Neuronal stem cell (in vitro differentiated cells): Measurements from ENCODE around the gene RBM20.
"Not testable (repeated sequence)": the region's sequence is repeated elsewhere in the genome, so short reads cannot be mapped to it uniquely, and the experiment has no call there.

ENCODE experiments used
- DNase-seq: peaks from one replicate; pipeline ENCODE4 v3.0.0-alpha.2; 2013; ENCODE audit warnings: low spot score
- H2AFZ ChIP-seq: one replicate; pipeline ENCODE4 v1.6.1; 2013; ENCODE audit warnings: mild to moderate bottlenecking, low read length, inconsistent platforms
- H2AK5ac ChIP-seq: 2 replicates; pipeline ENCODE4 v1.6.1; 2013; ENCODE audit warnings: low read depth, mild to moderate bottlenecking, inconsistent platforms, low read length, moderate library complexity, mixed read lengths
- H2BK120ac ChIP-seq: 2 replicates; pipeline ENCODE4 v1.6.1; 2013; ENCODE audit warnings: low read depth, mild to moderate bottlenecking, inconsistent platforms, low read length, moderate library complexity, mixed read lengths
- H2BK12ac ChIP-seq: one replicate; pipeline ENCODE4 v1.6.1; 2013; ENCODE audit warnings: low read length, inconsistent platforms
- H2BK15ac ChIP-seq: 2 replicates; pipeline ENCODE4 v1.6.1; 2013; ENCODE audit warnings: mild to moderate bottlenecking, low read length, inconsistent platforms, mixed read lengths
- H2BK5ac ChIP-seq: one replicate; pipeline ENCODE4 v1.6.1; 2013; ENCODE audit warnings: inconsistent platforms, mild to moderate bottlenecking, low read length, moderate library complexity
- H3K14ac ChIP-seq: one replicate; pipeline ENCODE4 v1.6.1; 2013; ENCODE audit warnings: low read length, inconsistent platforms
- H3K18ac ChIP-seq: 2 replicates; pipeline ENCODE4 v1.6.1; 2013; ENCODE audit warnings: low read length, inconsistent platforms
- H3K23ac ChIP-seq: 2 replicates; pipeline ENCODE4 v1.6.1; 2013; ENCODE audit warnings: low read depth, mild to moderate bottlenecking, mixed read lengths, low read length, inconsistent platforms; ENCODE audit not compliant: poor library complexity
- H3K27ac ChIP-seq: replicated peaks from 3 replicates; pipeline ENCODE4 v1.5.1; 2013; ENCODE audit warnings: low read length, inconsistent platforms
- H3K27me3 ChIP-seq, 3 experiments: 2 replicates each; pipeline ENCODE4 v1.6.1; 2013; ENCODE audit warnings: low read length in 3 of 3, mild to moderate bottlenecking in 2 of 3, inconsistent platforms in 1 of 3, low read depth in 1 of 3, mixed read lengths in 1 of 3, moderate library complexity in 1 of 3; ENCODE audit not compliant: control insufficient read depth in 3 of 3, insufficient read depth in 3 of 3
- H3K36me3 ChIP-seq, 2 donors: replicated peaks in 1 of 2; 2 replicates each; pipeline ENCODE4 v1.6.1; 2013; ENCODE audit warnings: low read length in 2 of 2; ENCODE audit not compliant: control insufficient read depth in 2 of 2, insufficient read depth in 2 of 2
- H3K4ac ChIP-seq: 2 replicates; pipeline ENCODE4 v1.6.1; 2013; ENCODE audit warnings: inconsistent platforms, mild to moderate bottlenecking, low read length, moderate library complexity
- H3K4me1 ChIP-seq, 2 donors: 1 replicate in 1 of 2; 2 replicates in 1 of 2; pipeline ENCODE4 v1.6.1; 2013; ENCODE audit warnings: low read length in 2 of 2, low read depth in 1 of 2; ENCODE audit not compliant: control insufficient read depth in 2 of 2, insufficient read depth in 1 of 2
- H3K4me2 ChIP-seq: one replicate; pipeline ENCODE4 v1.6.1; 2013; ENCODE audit warnings: mild to moderate bottlenecking, low read length, inconsistent platforms; ENCODE audit not compliant: insufficient read depth, poor library complexity, severe bottlenecking
- H3K4me3 ChIP-seq, 2 donors: 2 replicates each; pipeline ENCODE4 v1.5.1; 2013; ENCODE audit warnings: low read length in 2 of 2, mild to moderate bottlenecking in 2 of 2, inconsistent platforms in 1 of 2, moderate library complexity in 1 of 2
- H3K79me1 ChIP-seq: one replicate; pipeline ENCODE4 v1.6.1; 2013; ENCODE audit warnings: low read depth, mild to moderate bottlenecking, inconsistent platforms, low read length, moderate library complexity
- H3K9ac ChIP-seq: one replicate; pipeline ENCODE4 v1.6.1; 2013; ENCODE audit warnings: mild to moderate bottlenecking, low read depth, low read length, inconsistent platforms; ENCODE audit not compliant: poor library complexity
- H3K9me3 ChIP-seq, 2 donors: replicated peaks in 1 of 2; 2 replicates each; pipeline versions ENCODE3 to v1.6.1; 2013; ENCODE audit warnings: low read length in 2 of 2, mild to moderate bottlenecking in 2 of 2, inconsistent platforms in 1 of 2, low read depth in 1 of 2, mixed read lengths in 1 of 2, moderate library complexity in 1 of 2; ENCODE audit not compliant: control insufficient read depth in 2 of 2, insufficient read depth in 1 of 2
- H4K8ac ChIP-seq: one replicate; pipeline ENCODE4 v1.6.1; 2013; ENCODE audit warnings: low read depth, mild to moderate bottlenecking, inconsistent platforms, low read length, moderate library complexity
- H4K91ac ChIP-seq: one replicate; pipeline ENCODE4 v1.6.1; 2013; ENCODE audit warnings: low read length, low read depth, mild to moderate bottlenecking, inconsistent platforms; ENCODE audit not compliant: poor library complexity
- WGBS, 2 donors: extraction: QIAGEN DNeasy Blood & Tissue Kit; methylation state at CpG; one replicate each; pipeline ENCODE4 v1.1.7; 2013; ENCODE audit warnings: missing lambda C conversion rate in 2 of 2, mixed read lengths in 1 of 2; ENCODE audit not compliant: insufficient read length in 2 of 2, insufficient replicate concordance in 1 of 2; ENCODE audit errors: extremely low coverage in 2 of 2; 5-methylcytosine and 5-hydroxymethylcytosine counted together

Gene RBM20

GRCh38 chr10:110865186-110865808 is 221.2 kb downstream of the RBM20 start:
- Histone ChIP-seq H4K8ac (no peak overlapping the region), H2BK15ac (no peak overlapping the region), H3K4me2 (no peak overlapping the region), H2BK120ac (no peak overlapping the region), H3K4ac (no peak overlapping the region), H3K27me3 (no peaks in the 10 kb centered on the region), H3K4me3 (no peak overlapping the region), H2AFZ (peak overlapping the region; percentile 65), H3K9ac (no peak overlapping the region), H4K91ac (no peak overlapping the region), H3K4me1 (peaks cover 14 to 16% of the 10 kb centered on the region in 2 donors), H3K14ac (no peak overlapping the region), H3K27ac (peak overlapping the region; percentile 38), H2BK5ac (no peak overlapping the region), H3K79me1 (no peaks in the 10 kb centered on the region), H2BK12ac (no peak overlapping the region), H2AK5ac (no peak overlapping the region), H3K9me3 (no peaks in the 10 kb centered on the region), H3K18ac (no peak overlapping the region), H3K36me3 (no peaks in the 10 kb centered on the region), H3K23ac (no peak overlapping the region)
- peak; percentile 18 for DNase-seq
- WGBS, 2 donors = no CpG with 5 or more reads among the region's 6 CpGs

DNA sequence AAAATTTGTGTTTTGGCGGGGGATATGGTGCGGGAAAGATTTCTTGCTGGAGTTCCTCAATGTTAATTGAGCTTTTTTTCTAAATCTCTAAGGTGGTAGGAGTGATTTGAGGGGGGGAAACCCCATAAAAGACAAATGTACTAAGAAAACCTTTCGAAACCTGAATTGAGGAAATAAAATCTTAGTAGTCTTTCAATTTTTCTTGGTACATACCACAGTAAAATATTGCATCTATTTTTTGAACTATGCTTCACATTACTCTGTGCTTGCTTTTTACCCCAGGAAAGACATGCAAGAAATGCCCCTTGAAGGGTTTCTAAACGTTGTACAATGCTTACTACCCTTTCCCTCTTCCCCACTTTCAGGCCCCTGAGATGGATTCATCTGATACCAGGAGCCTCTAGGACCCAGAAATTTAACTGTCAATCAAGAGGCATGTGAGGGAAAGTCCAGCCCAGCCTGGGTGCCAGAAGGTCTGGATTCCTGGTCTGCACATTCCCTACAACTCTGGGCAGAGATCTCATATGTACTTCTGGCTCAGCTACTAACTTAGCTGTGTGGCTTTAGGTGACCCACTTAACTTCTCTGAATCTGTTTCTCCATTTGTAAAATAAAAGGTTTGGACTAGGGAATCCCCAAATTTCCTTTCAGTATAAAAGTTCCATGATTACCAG is 221.8 kb downstream of the RBM20 start:
- no peak overlapping the region for H2AK5ac ChIP-seq
- 100% methylated on average over 2 of the region's 4 CpGs; no CpG with 5 or more reads in 1 of the 2 donors for WGBS, 2 donors
- no peak overlapping the region for H3K4ac ChIP-seq
- H3K27me3 ChIP-seq = no peaks in the 10 kb centered on the region
- no peaks in the 10 kb centered on the region for H3K36me3 ChIP-seq
- H3K14ac ChIP-seq = no peak overlapping the region
- H3K4me2 ChIP-seq = no peak overlapping the region
- H3K23ac ChIP-seq = no peak overlapping the region
- no peak overlapping the region for H2BK12ac ChIP-seq
- no peak overlapping the region for H3K9ac ChIP-seq
- no peak for DNase-seq
- H3K79me1 ChIP-seq = no peaks in the 10 kb centered on the region
- no peak overlapping the region for H3K4me3 ChIP-seq
- no peak overlapping the region for H3K27ac ChIP-seq
- H2BK15ac ChIP-seq = no peak overlapping the region
- H2BK5ac ChIP-seq = no peak overlapping the region
- peak overlapping the region; percentile 65 for H2AFZ ChIP-seq
- H3K4me1 ChIP-seq = peaks cover 19 to 21% of the 10 kb centered on the region in 2 donors
- no peak overlapping the region for H3K18ac ChIP-seq
- no peak overlapping the region for H4K8ac ChIP-seq
- H4K91ac ChIP-seq = no peak overlapping the region
- no peaks in the 10 kb centered on the region for H3K9me3 ChIP-seq
- no peak overlapping the region for H2BK120ac ChIP-seq

DNA sequence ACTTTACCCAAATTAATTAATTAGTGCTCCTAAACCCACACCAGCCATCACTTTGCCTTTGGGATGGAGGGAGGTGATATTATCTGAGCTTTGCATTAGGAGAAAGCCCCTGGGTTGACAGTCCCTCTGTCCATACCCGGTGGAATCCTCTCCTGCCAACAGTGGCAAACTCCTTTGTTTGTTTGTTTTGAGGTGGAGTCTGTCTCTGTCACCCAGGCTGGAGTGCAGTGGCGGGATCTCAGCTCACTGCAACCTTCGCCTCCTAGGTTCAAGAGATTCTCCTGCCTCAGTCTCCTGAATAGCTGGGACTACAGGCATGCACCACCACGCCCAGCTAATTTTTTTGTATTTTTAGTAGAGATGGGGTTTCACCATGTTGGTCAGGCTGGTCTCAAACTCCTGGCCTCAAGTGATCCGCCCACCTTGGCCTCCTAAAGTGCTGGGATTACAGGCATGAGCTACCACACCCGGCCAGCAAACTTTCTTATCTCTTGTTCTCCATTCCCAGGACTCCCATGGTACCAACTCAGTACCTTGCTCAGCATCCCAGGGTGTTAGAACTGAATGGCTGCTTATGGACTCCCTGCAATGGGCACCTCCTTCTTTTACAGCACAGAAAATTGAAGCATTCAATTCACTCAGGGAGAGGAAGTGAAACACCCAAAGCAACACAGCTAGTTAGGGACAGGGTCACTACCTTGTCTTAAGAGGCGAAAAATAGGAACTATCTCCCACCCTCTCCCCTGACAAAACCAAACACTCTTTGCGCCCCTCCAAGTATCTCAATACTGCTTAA is 223.1 kb downstream of the RBM20 start:
- not testable (repeated sequence) for H2BK12ac ChIP-seq, H3K18ac ChIP-seq, H3K79me1 ChIP-seq, H2BK120ac ChIP-seq, H3K14ac ChIP-seq, H2BK15ac ChIP-seq, H3K4me2 ChIP-seq, H3K4me3 ChIP-seq, H3K27ac ChIP-seq, H3K27me3 ChIP-seq, H4K8ac ChIP-seq, DNase-seq, H3K36me3 ChIP-seq, H3K4ac ChIP-seq, H3K9me3 ChIP-seq, H3K23ac ChIP-seq, H3K9ac ChIP-seq, H2BK5ac ChIP-seq, H4K91ac ChIP-seq, H2AK5ac ChIP-seq
- no CpG with 5 or more reads among the region's 8 CpGs for WGBS, 2 donors
- H3K4me1 ChIP-seq = peaks cover 23 to 26% of the 10 kb centered on the region in 2 donors
- H2AFZ ChIP-seq = peak overlapping the region; percentile 2
